GM12891 (cell line): ENCODE measurements around the gene KTN1.

Experiments
- POLR2A ChIP-seq: IDR thresholded peaks from 2 replicates; pipeline ENCODE4 v1.6.1; 2011; ENCODE audit warnings: low read depth, low read length, control low read depth
- TAF1 ChIP-seq: IDR thresholded peaks from 2 replicates; pipeline ENCODE4 v1.6.1; 2011; ENCODE audit warnings: low read depth, low read length, control low read depth

DNA sequence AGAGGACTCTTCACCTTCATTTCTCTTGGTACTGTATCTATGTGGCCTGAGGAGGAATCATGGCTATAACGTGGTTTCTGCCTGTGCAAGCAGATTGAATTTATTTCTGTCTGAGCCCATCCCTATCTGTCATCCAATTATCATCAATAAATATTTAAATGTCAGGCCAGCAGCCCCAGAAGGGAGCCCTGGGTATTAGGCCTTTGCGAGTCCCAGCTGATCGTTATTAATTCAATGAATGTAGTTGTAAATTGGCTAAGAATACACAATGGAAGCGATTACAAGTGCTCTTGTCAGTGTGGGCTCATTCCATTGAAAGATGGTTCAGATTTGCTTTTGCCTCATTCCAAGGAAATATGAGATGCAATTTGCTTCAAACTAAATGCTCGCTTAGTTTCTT, 142.0 kb downstream of the KTN1 start:
- no peak for TF ChIP-seq POLR2A
- TF ChIP-seq TAF1, result no peak
